ENCODE measurements around the gene NFE2L2.
A peak's percentile ranks its signal among the peaks of the same experiment; 100 is the strongest.
"Not testable (repeated sequence)": the region's sequence is repeated elsewhere in the genome, so short reads cannot be mapped to it uniquely, and the experiment has no call there.

The NFE2L2 gene

GRCh38 chr2:177264693-177265587 is at the start of gene NFE2L2:
Gene NFE2L2 (minus strand): TSS chr2:177264727. CDS start chr2:177264576, 151 bp downstream.
- DNase-seq (ENCODE audit: low spot score): peak; percentile 93

DNA sequence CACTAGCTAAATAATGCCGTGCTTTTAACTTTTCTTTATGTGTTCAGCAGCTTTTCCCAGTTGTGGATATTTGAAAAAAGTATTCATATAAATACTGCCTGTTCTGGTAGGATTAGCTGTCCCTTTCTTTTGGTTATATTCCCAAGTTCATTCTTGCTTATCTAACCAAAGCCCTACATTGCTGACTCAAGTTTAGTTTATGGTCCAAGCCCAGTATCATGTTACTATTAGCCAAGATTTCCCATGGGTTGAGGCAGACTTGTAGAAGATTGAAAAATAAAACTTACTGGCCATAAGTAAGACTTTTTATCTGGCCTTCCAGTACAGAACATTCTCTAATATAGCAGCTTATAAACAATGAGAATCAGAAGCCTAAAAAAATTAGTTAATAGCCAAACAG is 49.7 kb upstream of the NFE2L2 start:
- DNase-seq (ENCODE audit: low spot score): no peak

- no peak for DNase-seq (ENCODE audit: low spot score)
Measured at GRCh38 chr2:177313162-177313781, 48.7 kb upstream of the NFE2L2 start.

DNA sequence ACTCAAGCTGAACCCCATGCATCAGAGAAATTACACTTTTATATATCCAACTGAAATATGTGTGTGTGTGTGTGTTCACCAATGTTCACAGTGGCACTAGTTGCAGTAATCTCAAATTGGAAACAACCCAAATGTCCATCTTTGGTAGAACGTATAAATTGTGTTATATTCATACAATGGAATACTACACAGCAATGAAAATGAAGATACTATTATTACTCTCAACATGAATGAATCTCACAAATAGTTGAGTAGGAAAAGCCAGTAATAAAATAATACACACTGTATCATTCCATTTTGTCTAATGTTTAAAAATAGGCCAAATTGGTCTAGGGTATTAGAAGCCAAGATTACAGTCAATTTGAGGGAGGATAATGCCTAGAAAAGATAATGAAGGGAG is 48.0 kb upstream of the NFE2L2 start:
- no peak for DNase-seq (ENCODE audit: low spot score)

GRCh38 chr2:177309672-177310309 is 45.3 kb upstream of the NFE2L2 start:
- DNase-seq (ENCODE audit: low spot score): not testable (repeated sequence)

DNA sequence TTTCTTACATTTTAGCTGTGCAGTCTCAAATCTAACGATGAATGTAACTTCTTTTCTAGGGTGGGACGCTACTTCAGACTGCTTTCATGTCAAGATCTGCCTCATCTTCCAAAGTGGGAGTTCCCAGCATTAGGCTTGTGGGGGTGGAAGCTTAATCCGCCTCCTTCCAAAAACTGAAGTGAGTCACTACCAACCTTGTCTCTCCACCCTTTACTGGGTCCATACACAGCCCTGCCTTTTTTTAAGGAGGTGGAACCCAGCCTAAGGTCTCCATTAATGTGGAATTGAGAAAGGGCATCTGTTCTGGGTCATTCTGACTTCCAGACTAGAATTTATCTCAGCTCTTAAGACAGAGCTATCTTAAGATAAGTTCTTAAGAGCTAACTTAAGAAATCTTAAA is 42.0 kb upstream of the NFE2L2 start:
- DNase-seq (ENCODE audit: low spot score): no peak

DNA sequence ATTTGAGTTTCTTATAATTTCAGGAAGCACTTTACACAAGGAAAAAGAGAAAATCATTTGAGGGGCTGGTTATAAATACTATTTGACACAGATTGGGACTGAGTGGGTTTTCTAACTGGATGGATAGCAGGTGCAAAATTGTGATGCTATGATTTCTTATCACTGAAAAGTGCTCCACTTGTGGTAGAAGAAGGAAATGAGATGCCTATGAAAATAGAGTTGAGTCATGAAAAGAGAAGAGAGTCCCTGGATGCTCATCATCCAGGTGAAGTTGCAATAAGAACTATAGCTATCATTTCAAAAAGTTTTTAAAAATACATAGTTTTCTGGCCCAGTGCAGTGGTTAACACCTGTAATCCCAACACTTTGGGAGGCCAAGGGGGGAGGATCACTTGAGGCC is 39.4 kb upstream of the NFE2L2 start:
- no peak for DNase-seq (ENCODE audit: low spot score)

DNA sequence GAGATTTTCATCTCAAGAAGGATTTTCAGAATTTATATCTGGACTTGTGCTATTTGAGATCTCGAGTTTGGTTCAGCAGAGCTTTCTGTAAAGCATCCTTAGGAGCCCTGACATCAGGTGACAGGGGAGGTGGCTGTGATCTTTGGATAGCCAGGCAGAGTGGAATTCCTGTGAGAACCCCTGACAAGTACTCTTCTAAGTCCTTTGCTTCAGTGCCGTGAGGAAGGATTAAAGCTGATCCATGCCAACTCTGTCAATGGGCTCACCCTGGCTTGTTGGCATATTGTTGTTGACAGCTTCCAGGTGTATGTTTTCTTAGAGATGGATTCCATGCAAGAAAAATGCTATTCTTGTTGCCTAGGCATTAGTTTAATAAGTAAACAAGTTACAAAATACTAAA is 38.0 kb upstream of the NFE2L2 start:
- DNase-seq (ENCODE audit: low spot score): no peak

DNA sequence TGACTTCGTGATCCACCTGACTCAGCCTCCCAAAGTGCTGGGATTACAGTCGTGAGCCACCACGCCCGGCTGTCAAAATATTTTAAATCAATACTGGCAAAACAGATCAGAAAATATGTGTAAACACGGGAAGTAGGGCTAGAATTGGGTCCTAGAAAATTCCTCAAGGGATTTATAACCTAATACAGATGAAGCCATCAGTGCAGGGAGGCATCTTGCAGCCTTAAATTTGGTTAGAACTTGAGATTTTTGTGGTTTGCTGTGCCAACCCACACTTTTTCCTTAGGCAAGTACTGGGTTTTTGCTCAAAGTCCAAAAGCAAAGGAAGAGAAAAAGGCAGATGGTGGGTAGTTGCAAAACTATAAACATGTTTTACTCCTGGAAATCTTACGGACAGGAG is 33.7 kb upstream of the NFE2L2 start:
- DNase-seq (ENCODE audit: low spot score): no peak

DNA sequence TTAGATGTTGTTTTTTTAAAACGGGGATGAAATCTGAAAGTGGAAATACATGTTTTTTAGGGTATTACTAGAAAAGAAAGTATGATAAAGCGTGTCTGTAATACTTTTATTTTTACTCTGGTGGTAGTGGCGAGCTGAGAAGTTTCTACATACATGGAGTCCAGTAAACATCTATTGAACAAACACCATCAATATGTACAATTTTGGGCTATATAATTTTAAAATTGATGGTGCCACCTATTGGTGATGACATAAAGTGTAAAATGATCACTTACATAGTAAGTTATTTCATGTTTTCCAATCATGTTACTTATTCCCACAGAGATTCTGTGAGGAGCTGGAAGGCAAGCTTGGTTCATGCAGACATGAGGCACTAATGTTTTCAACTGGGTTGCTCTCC is 31.5 kb upstream of the NFE2L2 start:
- DNase-seq (ENCODE audit: low spot score): peak; percentile 18

DNA sequence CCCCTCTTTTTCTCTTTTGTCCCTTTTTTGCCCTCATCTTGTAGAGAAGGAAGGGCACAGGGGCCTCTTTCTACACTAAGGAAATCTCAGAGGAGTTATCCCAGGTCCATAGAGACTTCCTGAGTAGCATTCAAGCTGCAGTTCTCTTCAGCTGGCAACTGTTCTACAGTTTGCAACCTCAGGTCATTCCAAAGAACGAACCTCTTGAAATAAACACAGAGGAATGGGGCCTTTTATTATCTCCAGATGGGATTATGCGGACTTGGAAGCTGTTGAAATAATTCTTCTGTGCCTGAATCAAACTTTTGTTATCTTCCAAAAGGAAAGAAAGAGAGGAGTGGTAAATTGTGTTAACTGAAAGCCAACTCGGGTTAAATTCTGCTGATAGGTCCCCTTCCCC is 31.0 kb upstream of the NFE2L2 start:
- no peak for DNase-seq (ENCODE audit: low spot score)

- no peak for DNase-seq (ENCODE audit: low spot score)
Measured at GRCh38 chr2:177291701-177292100, 27.2 kb upstream of the NFE2L2 start.

DNA sequence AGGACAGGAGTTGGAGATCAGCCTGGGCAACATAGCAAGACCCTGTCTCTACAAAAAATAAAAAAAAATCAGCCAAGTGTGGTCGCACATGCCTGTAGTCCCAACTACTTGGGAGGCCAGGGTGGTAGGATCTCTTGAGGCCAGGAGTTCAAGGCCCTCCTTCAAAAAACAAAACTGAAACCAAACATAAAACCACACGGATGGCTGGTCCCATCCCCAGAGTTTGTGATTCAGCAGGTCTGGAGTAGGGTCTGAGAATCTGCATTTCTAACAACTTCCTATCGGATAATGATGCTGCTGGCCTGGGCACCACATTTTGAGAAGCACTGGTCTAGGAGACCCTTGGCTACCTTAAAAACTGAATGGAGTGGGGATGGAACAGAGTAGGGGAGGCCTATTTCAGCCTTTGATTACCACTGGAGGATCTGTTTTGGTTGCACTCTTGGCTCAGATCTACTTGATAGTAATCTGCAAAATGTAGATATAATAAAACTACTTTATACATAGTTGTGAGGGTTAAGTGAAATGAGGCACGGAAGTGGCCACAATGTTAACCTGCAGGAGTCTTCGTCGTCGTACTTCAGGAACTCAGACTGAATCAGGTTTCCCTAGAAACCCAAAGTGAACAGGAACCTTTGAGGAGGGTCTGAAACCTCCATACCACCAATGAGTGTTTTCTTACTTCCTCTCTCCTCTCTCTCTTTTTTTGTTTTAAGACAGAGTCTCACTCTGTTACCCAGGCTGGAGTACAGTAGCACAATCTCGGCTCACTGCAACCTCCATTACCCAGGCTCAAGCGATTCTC is 25.5 kb upstream of the NFE2L2 start:
- no peak for DNase-seq (ENCODE audit: low spot score)

DNA sequence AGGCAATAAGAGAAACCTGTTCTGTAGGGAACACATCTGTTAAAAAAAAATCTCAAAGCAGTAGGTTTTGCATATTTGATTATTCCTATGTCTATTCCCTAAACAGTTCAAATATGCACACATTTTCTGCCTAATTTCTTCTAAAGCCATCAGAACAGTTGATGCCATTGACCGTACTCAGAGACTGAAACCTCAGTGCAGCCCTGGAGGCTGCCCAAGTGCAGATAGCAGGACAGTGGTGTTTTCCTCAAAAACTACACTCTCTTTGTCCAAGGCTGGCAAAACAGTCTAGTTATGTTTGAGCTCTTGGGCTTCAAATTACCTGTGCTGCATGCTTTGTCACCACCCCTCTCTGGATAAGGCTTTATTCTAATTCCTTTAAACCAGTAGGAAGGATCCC is 23.3 kb upstream of the NFE2L2 start:
- DNase-seq (ENCODE audit: low spot score): no peak

DNA sequence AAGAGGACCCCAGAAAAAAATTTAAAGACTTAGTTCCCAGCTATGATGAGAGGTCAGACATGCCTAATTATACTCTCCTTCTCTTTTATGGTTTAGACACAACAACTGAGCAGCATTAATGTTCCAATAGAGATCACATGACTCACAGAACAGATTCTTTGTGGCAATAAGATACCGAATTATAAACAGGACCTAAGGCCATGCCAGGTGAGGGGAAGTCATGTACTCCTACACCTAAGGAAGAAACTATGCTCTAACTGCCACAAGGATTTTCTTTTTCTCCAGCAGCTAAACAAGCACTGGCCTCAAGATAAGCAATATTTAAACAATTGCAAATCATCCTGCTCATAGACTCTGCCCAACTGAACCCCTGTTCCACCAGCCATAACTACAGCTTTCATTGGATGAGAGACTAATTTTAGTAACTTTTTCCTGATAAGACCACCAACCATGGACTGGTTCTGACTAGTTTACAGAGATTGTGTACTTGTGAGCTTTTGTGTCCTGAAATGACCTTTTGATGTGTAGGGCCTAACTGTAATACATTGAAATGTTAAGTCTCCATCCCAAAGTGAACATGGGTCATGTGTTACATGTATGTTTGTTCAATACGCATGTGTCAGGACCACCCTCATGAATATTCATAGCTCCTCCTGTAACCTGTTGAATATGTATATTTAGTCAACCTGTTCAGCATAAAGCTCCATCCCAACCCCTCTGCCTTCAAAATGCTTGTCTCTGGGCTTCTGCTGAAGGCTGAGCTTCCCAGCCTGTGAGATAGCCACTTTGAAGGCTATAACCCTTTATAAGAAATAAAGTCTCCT is 21.6 kb upstream of the NFE2L2 start:
- peak; percentile 24 for DNase-seq (ENCODE audit: low spot score)

- no peak for DNase-seq (ENCODE audit: low spot score)
Measured at GRCh38 chr2:177284531-177284930, 20.0 kb upstream of the NFE2L2 start.

- DNase-seq (ENCODE audit: low spot score): no peak
Measured at GRCh38 chr2:177283906-177284305, 19.4 kb upstream of the NFE2L2 start.

DNA sequence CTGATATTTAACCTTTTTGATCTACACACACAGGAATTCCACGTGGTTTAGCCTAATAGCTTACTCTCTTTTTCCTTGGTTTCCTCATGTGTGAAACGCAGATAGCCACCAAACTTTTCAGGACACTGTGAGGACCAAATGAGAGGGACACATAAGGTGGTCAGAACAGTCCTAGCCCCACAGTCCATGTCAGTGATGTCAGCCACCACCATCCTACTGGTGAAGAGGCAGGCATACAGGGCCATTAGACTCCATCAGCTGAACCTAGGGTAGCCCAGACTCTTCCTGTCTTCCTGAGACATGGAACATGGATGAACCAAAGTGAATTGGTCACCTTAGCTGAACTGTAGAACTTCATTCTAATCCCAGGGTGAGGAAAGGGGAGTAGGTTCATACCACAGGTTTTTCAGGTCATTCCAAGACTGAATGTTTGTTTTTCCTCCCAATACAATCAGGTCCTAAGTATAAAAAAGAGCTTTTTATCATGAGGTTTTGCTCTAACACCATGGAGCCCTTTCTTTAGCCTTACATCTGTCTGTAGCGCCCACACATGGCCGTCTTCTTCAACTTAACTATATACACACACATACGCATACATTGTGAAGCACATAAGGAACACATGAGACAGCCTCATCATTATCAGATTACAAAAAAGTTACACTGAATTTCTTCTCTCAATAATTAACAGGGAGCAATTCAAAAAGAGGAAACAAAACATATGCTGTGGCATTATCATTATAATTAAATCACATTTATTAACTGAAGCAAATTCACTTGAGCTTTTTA is 18.5 kb upstream of the NFE2L2 start:
- DNase-seq (ENCODE audit: low spot score): no peak

- DNase-seq (ENCODE audit: low spot score): peak; percentile 90
Measured at GRCh38 chr2:177282181-177282641, 17.7 kb upstream of the NFE2L2 start.

DNA sequence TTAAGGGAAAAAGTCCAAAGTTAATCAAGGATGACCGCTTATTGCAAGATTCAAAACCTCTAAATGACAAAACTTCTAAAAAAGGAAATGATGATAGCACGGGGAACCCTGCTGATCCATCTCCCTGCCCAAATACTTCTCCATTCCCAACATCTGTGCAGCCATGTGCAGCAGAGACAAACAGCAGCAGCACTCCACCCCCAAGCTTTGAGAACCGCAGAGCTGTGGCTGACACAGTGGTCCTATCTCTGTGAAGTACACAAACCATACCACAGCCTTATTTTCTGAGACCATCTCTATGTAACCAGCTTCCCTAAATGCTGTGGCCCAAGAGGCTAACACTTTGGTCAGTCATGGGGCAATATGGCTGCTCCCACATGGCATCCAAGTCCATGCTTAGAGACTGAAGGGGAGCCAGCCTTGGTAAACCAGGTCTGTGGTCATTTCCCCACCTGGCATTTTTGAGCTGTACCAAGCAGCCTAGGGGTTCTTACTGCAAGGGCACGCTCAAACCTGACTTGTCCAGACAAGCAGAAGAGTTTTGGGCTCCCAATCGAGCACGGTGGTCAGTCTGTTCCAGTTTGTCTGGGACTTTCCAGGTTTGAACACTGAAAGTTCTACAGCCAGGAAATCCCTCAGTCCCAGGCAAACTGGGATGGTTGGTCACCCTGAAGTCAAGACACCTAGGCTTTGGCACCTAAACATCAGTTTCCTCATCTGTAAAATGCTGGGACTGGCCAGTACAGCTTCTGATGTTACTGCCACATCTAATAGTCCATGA is 17.1 kb upstream of the NFE2L2 start:
- DNase-seq (ENCODE audit: low spot score): peak; percentile 81

All from kidney tubule cell (primary cell).